Aorta (tissue), 5 donors: ENCODE data around the gene CEP43. TPM values are rescaled to one million over a fixed set of nuclear protein-coding genes. Genes with fewer than 3 reads are reported as not detected.

Experiments used
- ATAC-seq: fragments of 200-7000 bp; cut with Tn5 transposase; one replicate; pipeline ENCODE4 v1.9.1; 2022; ENCODE audit warnings: moderate library complexity; ENCODE audit not compliant: low FRiP score
- DNase-seq, 2 donors: peaks; one replicate each; pipeline ENCODE4 v3.0.0-alpha.2; 2020
- H3K27ac ChIP-seq, 2 donors: one replicate each; pipeline ENCODE4 v1.5.1; 2013; ENCODE audit warnings: low read length in 2 of 2, mild to moderate bottlenecking in 2 of 2, moderate library complexity in 2 of 2, control low read depth in 1 of 2, inconsistent platforms in 1 of 2, low read depth in 1 of 2
- H3K27me3 ChIP-seq, 2 donors: one replicate each; pipeline ENCODE4 v1.6.1; 2013; ENCODE audit warnings: control low read depth in 1 of 2, low read length in 1 of 2, mild to moderate bottlenecking in 1 of 2, moderate library complexity in 1 of 2; ENCODE audit not compliant: insufficient read depth in 2 of 2, control insufficient read depth in 1 of 2
- H3K36me3 ChIP-seq, 2 donors: one replicate each; pipeline ENCODE4 v1.6.1; 2013; ENCODE audit warnings: control low read depth in 1 of 2, low read length in 1 of 2, mild to moderate bottlenecking in 1 of 2; ENCODE audit not compliant: insufficient read depth in 2 of 2, control insufficient read depth in 1 of 2
- H3K4me1 ChIP-seq, 2 donors: one replicate each; pipeline ENCODE4 v1.6.1; 2013; ENCODE audit warnings: low read length in 2 of 2, control low read depth in 1 of 2, mild to moderate bottlenecking in 1 of 2, moderate library complexity in 1 of 2; ENCODE audit not compliant: insufficient read depth in 2 of 2, control insufficient read depth in 1 of 2
- H3K4me3 ChIP-seq, 2 donors: one replicate each; pipeline ENCODE4 v1.5.1; 2013; ENCODE audit warnings: low read length in 2 of 2, control low read depth in 1 of 2, mild to moderate bottlenecking in 1 of 2
- H3K9me3 ChIP-seq: one replicate; pipeline ENCODE4 v1.6.1; 2013; ENCODE audit warnings: mild to moderate bottlenecking, low read length; ENCODE audit not compliant: control insufficient read depth
- WGBS, 2 donors: extraction: QIAGEN DNeasy Blood & Tissue Kit; methylation state at CpG; one replicate each; pipeline ENCODE4 v1.1.7; 2013; 5-methylcytosine and 5-hydroxymethylcytosine counted together
- intact Hi-C, 2 donors: fragments of 100-400 bp; cut with DNase I; formaldehyde crosslinking; loops; one replicate each; pipeline versions ENCODE4 v1.14.2 to v1.15.0; 2022
- polyA plus RNA-seq, 2 donors: library from polyadenylated mRNA; stranded (reverse); fragments of 200-250 nt; gene quantifications; one replicate each; pipeline ENCODE4 v1.2.3, GENCODE V29; 2013
- total RNA-seq, 2 donors: library from RNA; stranded (reverse); fragmentation: NEBNext Ultra II Directional; extraction: Animal tissue kit (Norgen Biotek cat#: 25700); gene quantifications; one replicate each; pipeline ENCODE4 v1.2.1, GENCODE V29; 2021
- donor health status: healthy with polysubstance abuse.
- donor health status: Bipolar disorder and iron deficiency.
- donor health status: DM: no; HTN: no; CAD: no.
- donor health status: DM: no; HTN: no; CAD: no.
- donor health status: DM: yes; HTN: yes; CAD: no.

Gene CEP43
- total and polyA plus RNA-seq, 4 donors = 7.8 to 13.6 (median 8.9) TPM

GRCh38 chr6:167015302-167015701 lies 16.1 kb downstream of the CEP43 start:
- DNase-seq (no peak), ATAC-seq (no peak)
- Histone ChIP-seq H3K4me1 (no peaks in the 10 kb centered on the region), H3K9me3 (no peaks in the 10 kb centered on the region), H3K27ac (no peak overlapping the region), H3K36me3 (peaks cover 8 to 9% of the 10 kb centered on the region in 2 donors), H3K27me3 (no peaks in the 10 kb centered on the region), H3K4me3 (no peak overlapping the region)
- 95 to 96% methylated on average over 9 of the region's 9 CpGs for WGBS, 2 donors
- intact Hi-C loops = no loop called here

GRCh38 chr6:167020206-167020605 lies 21.0 kb downstream of the CEP43 start:
- Histone ChIP-seq H3K36me3 (peaks cover 0 to 3% of the 10 kb centered on the region in 2 donors), H3K4me1 (no peaks in the 10 kb centered on the region), H3K27ac (no peak overlapping the region), H3K4me3 (no peak overlapping the region), H3K27me3 (no peaks in the 10 kb centered on the region), H3K9me3 (no peaks in the 10 kb centered on the region)
- ATAC-seq (no peak), DNase-seq (no peak)
- 97 to 98% methylated on average over 3 of the region's 3 CpGs for WGBS, 2 donors
- intact Hi-C loops = no loop called here

- no peak overlapping the region for H3K27ac ChIP-seq
- H3K9me3 ChIP-seq = no peaks in the 10 kb centered on the region
- no peak for DNase-seq
- 88 to 92% methylated on average over 3 of the region's 3 CpGs for WGBS, 2 donors
- no peaks in the 10 kb centered on the region for H3K27me3 ChIP-seq
- H3K36me3 ChIP-seq = peaks cover 3 to 6% of the 10 kb centered on the region in 2 donors
- H3K4me1 ChIP-seq = no peaks in the 10 kb centered on the region
- no peak for ATAC-seq
- intact Hi-C loops = no loop called here
- H3K4me3 ChIP-seq = no peak overlapping the region
Measured at GRCh38 chr6:167027308-167027707, 28.1 kb downstream of the CEP43 start.

GRCh38 chr6:167027772-167028171 lies 28.6 kb downstream of the CEP43 start:
- no peaks in the 10 kb centered on the region for H3K9me3 ChIP-seq
- WGBS, 2 donors = 94 to 95% methylated on average over 6 of the region's 6 CpGs
- no peak overlapping the region for H3K4me3 ChIP-seq
- ATAC-seq (no peak), DNase-seq (no peak)
- H3K4me1 ChIP-seq = no peaks in the 10 kb centered on the region
- H3K27ac ChIP-seq = no peak overlapping the region
- H3K36me3 ChIP-seq = peaks cover 3 to 6% of the 10 kb centered on the region in 2 donors
- H3K27me3 ChIP-seq = no peaks in the 10 kb centered on the region
- intact Hi-C loops = no loop called here

GRCh38 chr6:167030222-167031072 lies 31.2 kb downstream of the CEP43 start:
- Histone ChIP-seq H3K4me3 (no peak overlapping the region), H3K36me3 (peaks cover 3 to 8% of the 10 kb centered on the region in 2 donors), H3K4me1 (no peaks in the 10 kb centered on the region), H3K9me3 (no peaks in the 10 kb centered on the region), H3K27ac (no peak overlapping the region), H3K27me3 (no peaks in the 10 kb centered on the region)
- intact Hi-C loops = no loop called here
- 85 to 90% methylated on average over 11 of the region's 11 CpGs for WGBS, 2 donors
- DNase-seq (no peak), ATAC-seq (no peak)

- intact Hi-C loops = no loop called here
- no peak overlapping the region for H3K27ac ChIP-seq
- no peak for ATAC-seq
- no peak for DNase-seq
- no peaks in the 10 kb centered on the region for H3K9me3 ChIP-seq
- no peaks in the 10 kb centered on the region for H3K4me1 ChIP-seq
- H3K27me3 ChIP-seq = no peaks in the 10 kb centered on the region
- WGBS, 2 donors = 93 to 94% methylated on average over 6 of the region's 6 CpGs
- peaks cover 3 to 8% of the 10 kb centered on the region in 2 donors for H3K36me3 ChIP-seq
- no peak overlapping the region for H3K4me3 ChIP-seq
Measured at GRCh38 chr6:167031082-167031709, 32.0 kb downstream of the CEP43 start.

GRCh38 chr6:167034056-167034455 lies 34.9 kb downstream of the CEP43 start:
- ATAC-seq (no peak), DNase-seq (no peak)
- Histone ChIP-seq H3K4me3 (no peak overlapping the region), H3K9me3 (no peaks in the 10 kb centered on the region), H3K36me3 (peaks cover 0 to 6% of the 10 kb centered on the region in 2 donors), H3K4me1 (no peaks in the 10 kb centered on the region), H3K27ac (no peak overlapping the region), H3K27me3 (no peaks in the 10 kb centered on the region)
- WGBS, 2 donors = 94 to 95% methylated on average over 3 of the region's 3 CpGs
- intact Hi-C loops = no loop called here

GRCh38 chr6:167037762-167038161 lies 38.6 kb downstream of the CEP43 start:
- Histone ChIP-seq H3K4me3 (no peak overlapping the region), H3K4me1 (no peaks in the 10 kb centered on the region), H3K36me3 (peaks cover 0 to 7% of the 10 kb centered on the region in 2 donors), H3K9me3 (no peaks in the 10 kb centered on the region), H3K27ac (no peak overlapping the region), H3K27me3 (no peaks in the 10 kb centered on the region)
- ATAC-seq = no peak
- DNase-seq = no peak
- 78 to 84% methylated on average over 3 of the region's 3 CpGs for WGBS, 2 donors
- intact Hi-C loops = no loop called here

- H3K9me3 ChIP-seq = no peaks in the 10 kb centered on the region
- WGBS, 2 donors = 78 to 87% methylated on average over 10 of the region's 10 CpGs
- ATAC-seq (no peak), DNase-seq (no peak)
- no peak overlapping the region for H3K27ac ChIP-seq
- no peaks in the 10 kb centered on the region for H3K4me1 ChIP-seq
- H3K27me3 ChIP-seq = no peaks in the 10 kb centered on the region
- intact Hi-C loops = no loop called here
- no peak overlapping the region for H3K4me3 ChIP-seq
- H3K36me3 ChIP-seq = peaks cover 0 to 4% of the 10 kb centered on the region in 2 donors
Measured at GRCh38 chr6:167044696-167045095, 45.5 kb downstream of the CEP43 start.
